AG09309 (cell line): ENCODE data around the gene MYADML2.
A peak's percentile ranks its signal among the peaks of the same experiment; 100 is the strongest.

ENCODE experiments used
- DNase-seq: peaks from one replicate; pipeline ENCODE4 v3.0.0-alpha.2; 2010; ENCODE audit warnings: low read depth
- H3K4me3 ChIP-seq: 2 replicates; pipeline ENCODE4 v1.5.1; 2011; ENCODE audit warnings: mild to moderate bottlenecking, low read depth, low read length, moderate library complexity; ENCODE audit not compliant: control insufficient read depth
- TF ChIP-seq, protein P1 (sequence below): IDR thresholded peaks from 2 replicates; pipeline ENCODE4 v1.5.1; 2011; ENCODE audit warnings: mild to moderate bottlenecking, low read depth, low read length, inconsistent platforms; ENCODE audit not compliant: insufficient read depth, control insufficient read depth; ENCODE audit errors: missing control alignments

The MYADML2 gene

DNA sequence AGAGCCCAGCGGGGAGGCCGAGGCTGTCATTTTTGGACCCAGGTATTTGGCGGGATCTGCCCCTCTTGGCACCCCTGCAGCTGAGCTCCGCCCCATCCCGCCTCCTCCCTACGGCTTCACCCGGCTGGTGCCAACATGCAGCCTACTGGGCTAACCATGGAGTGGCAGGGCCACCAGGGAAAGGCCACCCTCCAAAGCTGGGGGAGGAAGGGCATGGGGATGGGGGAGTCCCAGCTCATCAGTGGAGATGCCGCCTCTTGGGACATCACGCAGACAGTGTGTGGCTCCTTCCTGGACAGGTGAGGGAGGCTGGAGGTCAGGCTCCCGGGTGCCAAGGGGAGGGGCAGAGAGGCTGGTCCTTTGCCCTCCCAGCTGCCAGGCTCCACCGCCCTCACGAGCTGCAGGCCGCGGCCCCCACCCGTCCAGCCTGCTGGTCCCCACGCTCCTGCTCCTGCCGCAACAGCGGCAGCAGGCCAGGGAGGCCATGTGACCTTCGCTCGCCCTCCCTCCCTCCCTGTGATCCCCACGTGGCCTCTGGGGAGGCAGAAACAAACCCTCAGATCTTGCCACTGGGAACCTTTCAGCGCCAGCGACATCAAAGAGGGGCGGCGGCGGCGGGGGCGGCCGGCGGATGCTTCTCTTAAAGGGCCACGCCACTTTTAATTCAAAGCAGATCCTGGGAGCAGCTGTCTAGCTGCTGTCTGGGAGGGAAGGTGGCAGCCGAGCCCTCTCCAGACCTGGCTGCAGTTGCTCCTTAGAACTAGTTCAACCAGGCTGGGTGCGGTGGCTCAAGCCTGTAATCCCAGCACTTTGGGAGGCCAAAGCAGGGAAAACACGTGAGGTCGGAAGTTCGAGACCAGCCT, 20.7 kb upstream of the MYADML2 start:
- TF ChIP-seq, protein P1, sequence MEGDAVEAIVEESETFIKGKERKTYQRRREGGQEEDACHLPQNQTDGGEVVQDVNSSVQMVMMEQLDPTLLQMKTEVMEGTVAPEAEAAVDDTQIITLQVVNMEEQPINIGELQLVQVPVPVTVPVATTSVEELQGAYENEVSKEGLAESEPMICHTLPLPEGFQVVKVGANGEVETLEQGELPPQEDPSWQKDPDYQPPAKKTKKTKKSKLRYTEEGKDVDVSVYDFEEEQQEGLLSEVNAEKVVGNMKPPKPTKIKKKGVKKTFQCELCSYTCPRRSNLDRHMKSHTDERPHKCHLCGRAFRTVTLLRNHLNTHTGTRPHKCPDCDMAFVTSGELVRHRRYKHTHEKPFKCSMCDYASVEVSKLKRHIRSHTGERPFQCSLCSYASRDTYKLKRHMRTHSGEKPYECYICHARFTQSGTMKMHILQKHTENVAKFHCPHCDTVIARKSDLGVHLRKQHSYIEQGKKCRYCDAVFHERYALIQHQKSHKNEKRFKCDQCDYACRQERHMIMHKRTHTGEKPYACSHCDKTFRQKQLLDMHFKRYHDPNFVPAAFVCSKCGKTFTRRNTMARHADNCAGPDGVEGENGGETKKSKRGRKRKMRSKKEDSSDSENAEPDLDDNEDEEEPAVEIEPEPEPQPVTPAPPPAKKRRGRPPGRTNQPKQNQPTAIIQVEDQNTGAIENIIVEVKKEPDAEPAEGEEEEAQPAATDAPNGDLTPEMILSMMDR, result no peak
- peak overlapping the region; percentile 6; the same call in 1 of the 2 replicates for H3K4me3 ChIP-seq
- no peak for DNase-seq

DNA sequence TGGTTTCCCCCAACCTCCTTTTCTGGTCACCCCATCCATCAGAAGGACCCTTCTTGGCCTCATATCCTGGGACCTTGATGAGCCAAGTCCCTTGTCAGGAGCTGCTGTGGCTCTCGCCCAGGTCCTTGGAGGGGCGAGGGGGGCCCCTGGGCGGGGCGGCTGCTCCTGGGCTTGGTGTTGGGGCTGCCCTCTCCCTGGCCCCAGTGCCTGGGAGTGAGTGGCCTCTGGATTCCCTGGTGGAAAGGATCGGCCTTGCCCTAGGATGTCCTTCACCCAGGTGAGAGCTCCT, 20.2 kb upstream of the MYADML2 start:
- no peak for DNase-seq
- H3K4me3 ChIP-seq, result no peak overlapping the region
- TF ChIP-seq, protein P1, result no peak

DNA sequence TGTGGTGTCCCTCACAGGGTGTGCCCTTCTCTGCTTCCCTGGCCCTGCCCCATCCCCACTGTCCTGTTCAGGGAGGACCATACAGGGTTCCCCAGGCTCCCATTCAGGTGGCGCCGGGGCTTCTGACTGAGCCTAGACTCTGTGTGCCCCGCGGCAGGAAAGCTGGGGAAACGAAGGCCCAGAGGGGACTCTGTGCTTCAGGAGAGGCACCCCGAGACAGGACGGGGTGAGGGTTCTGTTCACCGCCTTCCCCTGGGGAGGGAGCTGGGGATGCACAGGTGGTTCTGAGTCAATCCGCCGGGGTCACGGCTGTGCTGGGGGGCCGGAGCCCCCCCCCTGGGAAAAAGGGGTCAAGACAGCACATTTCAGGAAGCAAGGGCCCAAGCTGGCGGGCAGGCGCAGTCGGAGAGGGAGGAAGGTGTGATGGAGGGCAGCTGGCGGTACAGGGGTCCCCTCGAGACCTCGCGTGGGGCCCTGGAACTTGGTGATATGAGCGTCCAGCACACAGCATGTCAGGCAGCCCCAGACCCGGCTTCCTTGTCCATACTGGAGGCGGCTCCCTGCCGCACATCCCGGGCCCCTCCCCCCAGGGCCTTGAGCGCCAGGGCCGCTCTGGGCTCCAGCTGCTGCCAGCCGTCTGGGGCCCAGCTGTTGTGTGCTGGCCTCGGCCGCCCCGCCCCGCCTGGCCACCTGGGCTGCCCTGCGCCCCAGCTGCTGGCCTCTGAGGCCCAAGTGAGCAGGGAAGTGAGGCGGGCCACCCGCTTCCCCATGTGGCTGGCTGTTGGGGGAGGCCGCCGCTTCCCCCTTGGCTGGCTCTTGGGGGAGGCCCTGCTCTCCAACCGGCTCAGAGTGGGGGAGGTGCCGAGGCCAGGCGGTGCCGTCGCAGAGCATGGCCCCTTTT, 19.6 kb upstream of the MYADML2 start:
- no peak overlapping the region for H3K4me3 ChIP-seq
- TF ChIP-seq, protein P1, result no peak
- DNase-seq, result no peak

- H3K4me3 ChIP-seq, result no peak overlapping the region
- TF ChIP-seq, protein P1, result no peak
- no peak for DNase-seq
Measured at GRCh38 chr17:81964081-81964849, 17.2 kb upstream of the MYADML2 start.

GRCh38 chr17:81962499-81963441, 15.7 kb upstream of the MYADML2 start:
- TF ChIP-seq, protein P1, result no peak
- H3K4me3 ChIP-seq, result no peak overlapping the region
- no peak for DNase-seq
